Endothelial cell of umbilical vein (primary cell): ENCODE measurements around the gene MBOAT1. TPM values are rescaled to one million over a fixed set of nuclear protein-coding genes. Genes with fewer than 3 reads are reported as not detected.

Experiments
- BruUV-seq: library from RNA; stranded (reverse); fragments of 400-500 nt; replicated peaks from 2 replicates; lab custom pipeline; 2021; lab: Mats Ljungman, UMichigan
- CTCF ChIA-PET: fragments of 300-600, 350-600 bp; sonication (Branson Sonifier 250); formaldehyde crosslinking; loops from one replicate; lab custom pipeline; 2021; ENCODE audit warnings: antibody characterized with exemption, inconsistent platforms; lab: Charles Lee
- POLR2A ChIA-PET: fragments of 300-600, 350-600 bp; sonication (Branson Sonifier 250); formaldehyde crosslinking; loops from one replicate; lab custom pipeline; 2021; ENCODE audit warnings: antibody characterized with exemption, inconsistent platforms; lab: Charles Lee
- DNase-seq: peaks from one replicate; pipeline ENCODE4 v3.0.0-alpha.2; 2011; ENCODE audit warnings: low read depth, low spot score
- FAIRE-seq: peaks from 2 replicates; lab custom pipeline; 2011; peaks lifted over from hg19 to GRCh38; lab: Jason Lieb, UNC
- H2AFZ ChIP-seq: 2 replicates; pipeline ENCODE4 v1.6.0; 2012; ENCODE audit warnings: low read depth, low read length, control low read depth, inconsistent platforms
- H3K27ac ChIP-seq: 2 replicates; pipeline ENCODE4 v1.5.1; 2011; ENCODE audit warnings: low read depth, mild to moderate bottlenecking, control low read depth, low read length, moderate library complexity; ENCODE audit not compliant: insufficient read depth
- H3K27me3 ChIP-seq, 2 experiments: 2 replicates each; pipeline versions ENCODE4 v1.6.0 to v1.6.1; 2011; ENCODE audit warnings: low read length in 2 of 2, mixed read lengths in 1 of 2; ENCODE audit not compliant: control insufficient read depth in 2 of 2, insufficient read depth in 2 of 2
- H3K36me3 ChIP-seq, 2 experiments: 2 replicates in 1 of 2; 3 replicates in 1 of 2; pipeline ENCODE4 v1.5.1; 2011; ENCODE audit warnings: low read length in 2 of 2, mild to moderate bottlenecking in 1 of 2, moderate library complexity in 1 of 2; ENCODE audit not compliant: control insufficient read depth in 2 of 2, insufficient read depth in 2 of 2; ENCODE audit errors: extremely low read depth in 1 of 2
- H3K4me1 ChIP-seq: 3 replicates; pipeline ENCODE4 v1.5.1; 2011; ENCODE audit warnings: mild to moderate bottlenecking, low read length; ENCODE audit not compliant: control insufficient read depth, insufficient read depth; ENCODE audit errors: extremely low read depth
- H3K4me2 ChIP-seq: 2 replicates; pipeline ENCODE4 v1.6.1; 2011; ENCODE audit warnings: low read length, control low read depth, mixed read lengths; ENCODE audit not compliant: insufficient read depth
- H3K4me3 ChIP-seq, 3 experiments: fragments of 200-600 bp in 1 of 3; sonication (generic), shearing (Covaris generic) in 1 of 3; replicated peaks in 1 of 3; 2 replicates each; pipeline ENCODE4 v1.5.1; 2011 to 2016; ENCODE audit warnings: control low read depth in 3 of 3, low read length in 3 of 3, mild to moderate bottlenecking in 2 of 3, inconsistent platforms in 1 of 3, low read depth in 1 of 3, moderate library complexity in 1 of 3; ENCODE audit not compliant: insufficient read depth in 1 of 3
- H3K79me2 ChIP-seq: 2 replicates; pipeline ENCODE4 v1.6.0; 2012; ENCODE audit warnings: low read length, inconsistent platforms; ENCODE audit not compliant: control insufficient read depth, insufficient read depth
- H3K9ac ChIP-seq: replicated peaks from 2 replicates; pipeline ENCODE3; 2011; ENCODE audit warnings: low read length, control low read depth; ENCODE audit not compliant: insufficient read depth; ENCODE audit errors: extremely low read depth
- H3K9me1 ChIP-seq: replicated peaks from 3 replicates; pipeline ENCODE4 v1.6.0; 2011; ENCODE audit warnings: mild to moderate bottlenecking, low read length; ENCODE audit not compliant: control insufficient read depth, insufficient read depth; ENCODE audit errors: extremely low read depth
- H3K9me3 ChIP-seq: replicated peaks from 2 replicates; pipeline ENCODE4 v1.5.1; 2012; ENCODE audit warnings: low read length, inconsistent platforms; ENCODE audit not compliant: control insufficient read depth, insufficient read depth
- H4K20me1 ChIP-seq: replicated peaks from 2 replicates; pipeline ENCODE3; 2011; ENCODE audit warnings: mild to moderate bottlenecking, low read length; ENCODE audit not compliant: control insufficient read depth, insufficient read depth; ENCODE audit errors: extremely low read depth
- EZH2 ChIP-seq: IDR thresholded peaks from 2 replicates; pipeline ENCODE4 v1.6.1; 2012; ENCODE audit warnings: borderline replicate concordance, low read depth, mild to moderate bottlenecking, moderate library complexity, low read length, inconsistent platforms; ENCODE audit not compliant: severe bottlenecking
- FOS ChIP-seq: IDR thresholded peaks from 2 replicates; pipeline ENCODE4 v1.6.1; 2011; ENCODE audit warnings: mild to moderate bottlenecking, low read length, moderate library complexity, borderline replicate concordance; ENCODE audit not compliant: insufficient read depth
- GATA2 ChIP-seq: IDR thresholded peaks from 2 replicates; pipeline ENCODE4 v1.7.0; 2011; ENCODE audit warnings: low read depth, mild to moderate bottlenecking, moderate library complexity, mixed read lengths, low read length; ENCODE audit not compliant: insufficient read length, insufficient read depth
- JUN ChIP-seq: IDR thresholded peaks from 2 replicates; pipeline ENCODE4 v1.6.1; 2011; ENCODE audit warnings: borderline replicate concordance, low read depth; ENCODE audit not compliant: insufficient read length, insufficient read depth
- MYC ChIP-seq: IDR thresholded peaks from one replicate; pipeline ENCODE4 v1.6.1; 2011; ENCODE audit warnings: mild to moderate bottlenecking, low read depth, low read length
- POLR2A ChIP-seq: IDR thresholded peaks from 2 replicates; pipeline ENCODE4 v1.6.1; 2012; ENCODE audit warnings: low read depth, mild to moderate bottlenecking, control low read depth, low read length
- POLR2AphosphoS5 ChIP-seq: IDR thresholded peaks from 2 replicates; pipeline ENCODE4 v1.6.1; 2012; ENCODE audit warnings: low read depth, mild to moderate bottlenecking, control low read depth, low read length, moderate library complexity; ENCODE audit not compliant: insufficient read depth
- dilution Hi-C: fragments of 300-500 bp; cut with MboI; formaldehyde crosslinking; loops from one replicate; pipeline ENCODE4 v1.15.0; 2019; ENCODE audit warnings: low sequenced_read_pairs; ENCODE audit not compliant: extremely low pct_ligation_motif_present
- intact Hi-C: fragments of 100-400 bp; cut with micrococcal nuclease; formaldehyde crosslinking; loops from one replicate; pipeline ENCODE4 v1.10.0; 2022
- polyA plus RNA-seq, 4 experiments: library from polyadenylated mRNA; depleted of rRNA in 3 of 4; stranded (reverse) in 3 of 4; unstranded in 1 of 4; fragments of >200 nt; gene quantifications; 2 replicates each; pipeline versions ENCODE4 v1.2.1 to v1.2.3, GENCODE V29; 2011 to 2012; ENCODE audit warnings: missing spikeins in 1 of 4
- total RNA-seq: library from RNA; stranded (reverse); gene quantifications from 2 replicates; pipeline ENCODE4 v1.2.3, GENCODE V29; 2021
- TF ChIP-seq, protein P1 (sequence below): IDR thresholded peaks from 2 replicates; pipeline ENCODE4 v1.6.1; 2011; ENCODE audit not compliant: insufficient read depth, insufficient read length
- TF ChIP-seq, protein P2 (sequence below), 2 donors: IDR thresholded peaks; 1 replicate in 1 of 2; 2 replicates in 1 of 2; pipeline ENCODE4 v1.5.1; 2011; ENCODE audit warnings: low read length in 2 of 2, mild to moderate bottlenecking in 2 of 2, moderate library complexity in 2 of 2, control low read depth in 1 of 2, inconsistent platforms in 1 of 2, low read depth in 1 of 2; ENCODE audit not compliant: insufficient read depth in 1 of 2; ENCODE audit errors: extremely low read depth in 1 of 2

Gene MBOAT1
- total and polyA plus RNA-seq, 2 donors (not counting 3 experiments of a cell fraction or from before 2014, with no cell fraction given): 2.1 to 5.4 TPM

- FAIRE-seq (no peak), DNase-seq (no peak)
- no peak overlapping the region for H3K4me3 ChIP-seq
- BruUV-seq: no TSS peak
- dilution Hi-C loops (no loop called here), intact Hi-C loops (no loop called here)
- no peak overlapping the region for H3K9ac ChIP-seq
- H3K27me3 ChIP-seq: no peaks in the 10 kb centered on the region
- no peak overlapping the region for H2AFZ ChIP-seq
- CTCF ChIA-PET: interaction anchor here (0.9 kb wide), 1 partner anchor 23 kb away, joined by 4 read pairs; no protein-coding TSS in a partner anchor
- no peaks in the 10 kb centered on the region for H3K36me3 ChIP-seq
- no peaks in the 10 kb centered on the region for H4K20me1 ChIP-seq
- POLR2A ChIA-PET: no interaction called here
- no peaks in the 10 kb centered on the region for H3K79me2 ChIP-seq
- H3K4me2 ChIP-seq: no peak overlapping the region
- H3K9me3 ChIP-seq: no peaks in the 10 kb centered on the region
- no peak overlapping the region for H3K27ac ChIP-seq
- H3K4me1 ChIP-seq: no peaks in the 10 kb centered on the region
- no peaks in the 10 kb centered on the region for H3K9me1 ChIP-seq
- TF ChIP-seq POLR2AphosphoS5 (no peak), EZH2 (no peak), JUN (no peak), MYC (no peak), FOS (no peak), GATA2 (no peak), POLR2A (no peak)
- TF ChIP-seq, protein P1, sequence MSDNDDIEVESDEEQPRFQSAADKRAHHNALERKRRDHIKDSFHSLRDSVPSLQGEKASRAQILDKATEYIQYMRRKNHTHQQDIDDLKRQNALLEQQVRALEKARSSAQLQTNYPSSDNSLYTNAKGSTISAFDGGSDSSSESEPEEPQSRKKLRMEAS: no peak
- TF ChIP-seq, protein P2, sequence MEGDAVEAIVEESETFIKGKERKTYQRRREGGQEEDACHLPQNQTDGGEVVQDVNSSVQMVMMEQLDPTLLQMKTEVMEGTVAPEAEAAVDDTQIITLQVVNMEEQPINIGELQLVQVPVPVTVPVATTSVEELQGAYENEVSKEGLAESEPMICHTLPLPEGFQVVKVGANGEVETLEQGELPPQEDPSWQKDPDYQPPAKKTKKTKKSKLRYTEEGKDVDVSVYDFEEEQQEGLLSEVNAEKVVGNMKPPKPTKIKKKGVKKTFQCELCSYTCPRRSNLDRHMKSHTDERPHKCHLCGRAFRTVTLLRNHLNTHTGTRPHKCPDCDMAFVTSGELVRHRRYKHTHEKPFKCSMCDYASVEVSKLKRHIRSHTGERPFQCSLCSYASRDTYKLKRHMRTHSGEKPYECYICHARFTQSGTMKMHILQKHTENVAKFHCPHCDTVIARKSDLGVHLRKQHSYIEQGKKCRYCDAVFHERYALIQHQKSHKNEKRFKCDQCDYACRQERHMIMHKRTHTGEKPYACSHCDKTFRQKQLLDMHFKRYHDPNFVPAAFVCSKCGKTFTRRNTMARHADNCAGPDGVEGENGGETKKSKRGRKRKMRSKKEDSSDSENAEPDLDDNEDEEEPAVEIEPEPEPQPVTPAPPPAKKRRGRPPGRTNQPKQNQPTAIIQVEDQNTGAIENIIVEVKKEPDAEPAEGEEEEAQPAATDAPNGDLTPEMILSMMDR (IDR thresholded peaks at IDR 0.05; ENCODE audit: extremely low read depth in 1 of 2, insufficient read depth in 1 of 2, low read depth in 1 of 2, low read length in 2 of 2): no peak
Measured at GRCh38 chr6:20129290-20130088, 82.8 kb downstream of the MBOAT1 start.
